K562 (cell line): ENCODE data around the gene TRAF5. TPM values are rescaled to one million over a fixed set of nuclear protein-coding genes. Genes with fewer than 3 reads are reported as not detected.
A peak's percentile ranks its signal among the peaks of the same experiment; 100 is the strongest.

Source experiments
- ATAC-seq: fragments of 200-7000 bp; cut with Tn5 transposase; 3 replicates; pipeline ENCODE4 v1.9.1; 2020; ENCODE audit warnings: moderate library complexity
- BruUV-seq: library from RNA; stranded (reverse); fragments of 400-500 nt; replicated peaks from 2 replicates; lab custom pipeline; 2021; lab: Mats Ljungman, UMichigan
- CTCF ChIA-PET: fragments of 300-600 bp; formaldehyde crosslinking; extraction: SDS; loops from one replicate; lab custom pipeline; 2021; ENCODE audit warnings: low intra/inter-chr PET ratio; lab: Yijun Ruan, JAX
- POLR2A ChIA-PET: fragments of 300-600, 350-650 bp; sonication (Branson Sonifier 250); formaldehyde crosslinking; extraction: SDS; loops from one replicate; lab custom pipeline; 2021; ENCODE audit warnings: antibody characterized with exemption, inconsistent platforms; lab: Yijun Ruan, JAX
- DNase-seq, 4 experiments: peaks; one replicate each; pipeline versions ENCODE4 v3.0.0 to v3.0.0-alpha.2; 2011 to 2018; ENCODE audit warnings: low spot score in 3 of 4, mixed read lengths in 3 of 4; ENCODE audit errors: extremely low read depth in 1 of 4
- FAIRE-seq: peaks from 2 replicates; lab custom pipeline; 2011; peaks lifted over from hg19 to GRCh38; lab: Jason Lieb, UNC
- H2AFZ ChIP-seq: 2 replicates; pipeline ENCODE4 v1.6.0; 2011; ENCODE audit warnings: low read depth, low read length, control low read depth, inconsistent platforms
- H3K27ac ChIP-seq: fragments of 200-600 bp; 3 replicates; pipeline ENCODE4 v1.8.0; 2011; ENCODE audit warnings: low read depth, mild to moderate bottlenecking, control low read depth, inconsistent platforms, low read length, moderate library complexity, mixed read lengths; ENCODE audit errors: extremely low read depth
- H3K27me3 ChIP-seq, 2 experiments: fragments of 300-600 bp in 1 of 2; 2 replicates in 1 of 2; 3 replicates in 1 of 2; pipeline versions ENCODE4 v1.6.0 to v1.8.0; 2011; ENCODE audit warnings: inconsistent platforms in 2 of 2, low read length in 2 of 2, mild to moderate bottlenecking in 1 of 2, mixed read lengths in 1 of 2, moderate library complexity in 1 of 2; ENCODE audit not compliant: control insufficient read depth in 2 of 2, insufficient read depth in 2 of 2
- H3K36me3 ChIP-seq: fragments of 300-600 bp; 3 replicates; pipeline ENCODE4 v1.8.0; 2011; ENCODE audit warnings: mild to moderate bottlenecking, low read length, inconsistent platforms; ENCODE audit not compliant: control insufficient read depth, insufficient read depth
- H3K4me1 ChIP-seq, 2 experiments: fragments of 200-600 bp in 1 of 2; replicated peaks in 1 of 2; 2 replicates in 1 of 2; 3 replicates in 1 of 2; pipeline versions ENCODE4 v1.5.1 to v1.8.0; 2011; ENCODE audit warnings: inconsistent platforms in 2 of 2, low read length in 2 of 2, mild to moderate bottlenecking in 1 of 2, mixed read lengths in 1 of 2, moderate library complexity in 1 of 2; ENCODE audit not compliant: control insufficient read depth in 2 of 2, insufficient read depth in 2 of 2
- H3K4me2 ChIP-seq: 2 replicates; pipeline ENCODE4 v1.6.1; 2011; ENCODE audit warnings: low read length, control low read depth, inconsistent platforms, mixed read lengths; ENCODE audit not compliant: insufficient read depth
- H3K4me3 ChIP-seq: fragments of 200-600 bp; sonication (generic), shearing (Covaris generic); 2 replicates; pipeline ENCODE4 v1.5.1; 2016; ENCODE audit warnings: control low read depth, inconsistent platforms
- H3K79me2 ChIP-seq: fragments of 200-600 bp; 3 replicates; pipeline ENCODE4 v1.8.0; 2011; ENCODE audit warnings: low read length, inconsistent platforms; ENCODE audit not compliant: control insufficient read depth, insufficient read depth
- H3K9ac ChIP-seq, 2 experiments: 2 replicates each; pipeline versions ENCODE4 v1.6.0 to v1.6.1; 2011; ENCODE audit warnings: low read depth in 2 of 2, low read length in 2 of 2, control low read depth in 1 of 2, inconsistent platforms in 1 of 2, mild to moderate bottlenecking in 1 of 2, mixed read lengths in 1 of 2; ENCODE audit not compliant: insufficient read depth in 1 of 2
- H3K9me1 ChIP-seq: one replicate; pipeline ENCODE4 v1.6.0; 2011; ENCODE audit warnings: inconsistent platforms, mild to moderate bottlenecking, low read length, moderate library complexity; ENCODE audit not compliant: control insufficient read depth, insufficient read depth
- H3K9me3 ChIP-seq: replicated peaks from 2 replicates; pipeline ENCODE4 v1.5.1; 2011; ENCODE audit warnings: low read depth, low read length, inconsistent platforms; ENCODE audit not compliant: control insufficient read depth, insufficient read depth
- H4K20me1 ChIP-seq: replicated peaks from 2 replicates; pipeline ENCODE4 v1.6.1; 2011; ENCODE audit warnings: low read length, inconsistent platforms, mixed read lengths; ENCODE audit not compliant: control insufficient read depth, insufficient read depth
- CBFA2T2 ChIP-seq: fragments of 450-650 bp; conservative IDR thresholded peaks from 2 replicates; pipeline ENCODE4 v1.6.1; 2017; ENCODE audit warnings: mild to moderate bottlenecking
- CBFA2T3 ChIP-seq: fragments of 450-650 bp; IDR thresholded peaks from 2 replicates; pipeline ENCODE4 v1.6.1; 2017
- CREB5 ChIP-seq: fragments of 250-450 bp; sonication (Bioruptor Pico); IDR thresholded peaks from 2 replicates; pipeline ENCODE4 v1.5.0; 2020; ENCODE audit warnings: mild to moderate bottlenecking
- ELF4 ChIP-seq: fragments of 450-650 bp; formaldehyde crosslinking; IDR thresholded peaks from 2 replicates; pipeline ENCODE4 v1.4.0; 2022; ENCODE audit warnings: missing genetic modification characterization
- JUNB ChIP-seq: fragments of 450-650 bp; formaldehyde crosslinking; conservative IDR thresholded peaks from 2 replicates; pipeline ENCODE4 v1.4.0; 2020; ENCODE audit warnings: mild to moderate bottlenecking
- MCM7 ChIP-seq, 2 experiments: fragments of 450-650 bp; IDR thresholded peaks; 2 replicates each; pipeline ENCODE4 v1.6.1; 2016 to 2018
- MEIS2 ChIP-seq: fragments of 450-650 bp; IDR thresholded peaks from 2 replicates; pipeline ENCODE4 v1.6.1; 2014; ENCODE audit warnings: mild to moderate bottlenecking; ENCODE audit not compliant: partially characterized antibody
- PHF8 ChIP-seq: fragments of 200-600 bp; sonication (generic); IDR thresholded peaks from 2 replicates; pipeline ENCODE4 v1.6.1; 2012; ENCODE audit warnings: mixed run types, mild to moderate bottlenecking, inconsistent platforms, low read length, moderate library complexity, borderline replicate concordance
- SPI1 ChIP-seq: IDR thresholded peaks from 2 replicates; pipeline ENCODE4 v1.6.1; 2011; ENCODE audit warnings: low read depth, low read length, control low read depth, borderline replicate concordance
- ZHX1 ChIP-seq: fragments of 150-350 bp; conservative IDR thresholded peaks from 2 replicates; pipeline ENCODE4 v1.6.1; 2014; ENCODE audit warnings: low read length
- ZNF316 ChIP-seq: fragments of 450-650 bp; IDR thresholded peaks from 2 replicates; pipeline ENCODE4 v1.6.1; 2016
- ZNF436 ChIP-seq: fragments of 250-450, 450-650 bp; sonication (Bioruptor Pico); formaldehyde crosslinking; IDR thresholded peaks from 2 replicates; pipeline ENCODE4 v1.7.0; 2020; ENCODE audit warnings: mild to moderate bottlenecking
- WGBS: fragments of 100-300 bp; shearing (Covaris generic); methylation state at CpG from one replicate; pipeline ENCODE4 v1.1.6; 2016; ENCODE audit warnings: low coverage, mixed read lengths; ENCODE audit not compliant: insufficient coverage; ENCODE audit errors: missing lambda C conversion rate; 5-methylcytosine and 5-hydroxymethylcytosine counted together
- in situ Hi-C: fragments of 300-500 bp; cut with MboI; formaldehyde crosslinking; loops from 4 replicates; pipeline ENCODE4 v1.15.0; 2018; ENCODE audit warnings: inconsistent platforms, mixed read lengths
- intact Hi-C: fragments of 100-400 bp; cut with micrococcal nuclease; formaldehyde crosslinking; loops from 2 replicates; pipeline ENCODE4 v1.14.2; 2022
- polyA plus RNA-seq, 8 experiments: library from polyadenylated mRNA; depleted of rRNA in 4 of 8; stranded (reverse) in 5 of 8; unstranded in 3 of 8; fragments of >200 nt; fragmentation: Nextera tagmentation in 2 of 8; fragmentation: Illumina TruSeq in 1 of 8; extraction: Ambion mirVana in 2 of 8; extraction: Trizol in 1 of 8; gene quantifications; 2 replicates each; pipeline versions ENCODE4 v1.2.1 to v1.2.3, GENCODE V29; 2011 to 2014; ENCODE audit warnings: inconsistent platforms in 1 of 8, missing spikeins in 1 of 8
- total RNA-seq, 7 experiments: library from RNA; depleted of rRNA in 6 of 7; stranded (reverse); fragments of >200 nt in 6 of 7; fragmentation: Illumina TruSeq in 2 of 7; extraction: Trizol in 2 of 7; gene quantifications; 2 replicates each; pipeline versions ENCODE4 v1.2.1 to v1.2.3, GENCODE V29; 2011 to 2021; ENCODE audit warnings: low replicate concordance in 1 of 7

Gene TRAF5
- total and polyA plus RNA-seq, 9 of the 15 experiments (the other 6 are each of a cell fraction or from before 2014, with no cell fraction given) = 2.0 to 9.3 (median 5.3) TPM

DNA sequence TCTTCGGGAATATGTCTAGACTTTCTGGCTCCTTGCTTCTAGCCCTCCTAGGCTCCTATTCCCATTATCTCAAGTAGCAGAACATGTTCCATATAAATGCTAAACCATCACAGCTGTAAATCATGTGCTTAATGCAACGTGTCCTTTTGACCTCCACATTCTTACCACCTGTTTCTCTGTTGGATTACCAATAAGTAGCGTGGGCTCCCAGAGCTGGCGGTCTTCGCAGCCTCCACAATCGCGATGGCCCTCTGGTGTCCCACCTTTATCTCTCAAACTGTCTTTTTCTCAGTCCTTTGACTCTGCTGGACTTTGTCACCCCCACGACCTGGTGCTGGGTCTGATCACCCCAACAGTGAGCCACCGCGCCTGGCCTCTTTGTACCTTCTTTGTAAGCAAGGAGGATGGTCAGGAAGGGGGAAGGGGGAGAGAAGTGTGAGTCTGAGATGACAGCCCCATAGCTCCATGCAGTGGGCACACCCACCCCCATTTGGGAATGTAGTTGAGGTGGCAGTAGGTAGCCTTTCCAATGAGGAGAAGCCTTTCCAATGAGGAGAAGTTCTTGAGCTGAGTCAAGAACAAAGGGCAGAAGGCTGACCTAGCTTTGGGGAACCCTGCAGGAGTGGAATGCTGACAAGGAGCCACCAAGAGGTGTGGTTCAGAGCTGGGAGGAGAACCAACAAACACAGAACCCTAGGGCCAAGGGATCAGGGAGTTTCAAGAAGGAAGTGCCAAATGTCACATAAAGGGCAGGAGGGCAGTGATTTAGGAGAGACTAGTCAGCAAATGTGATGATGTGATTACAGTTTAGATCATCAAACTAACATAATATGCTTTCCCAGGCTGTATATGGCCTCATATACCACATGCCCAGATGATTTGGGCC, 14.2 kb downstream of the TRAF5 start:
- BruUV-seq = no TSS peak
- Histone ChIP-seq H3K4me2 (no peak overlapping the region), H3K4me3 (no peak overlapping the region), H3K4me1 (peaks cover 9 to 26% of the 10 kb centered on the region in 2 experiments), H2AFZ (peak overlapping the region; percentile 12; the same call in 1 of the 2 replicates), H3K9me1 (no peaks in the 10 kb centered on the region), H4K20me1 (no peaks in the 10 kb centered on the region), H3K9ac (no peak overlapping the region)
- no peak for ATAC-seq
- intact Hi-C loops = no loop called here
- no peak for TF ChIP-seq ELF4 (CRISPR knock-in tag)
- peak; percentile 56 for TF ChIP-seq CBFA2T3
- TF ChIP-seq MCM7 (IDR thresholded peaks at IDR 0.05) = no peak
- no peak for TF ChIP-seq CREB5 (CRISPR knock-in tag)
- TF ChIP-seq ZNF316 = 0 out of 2 replicates have a peak, but pooled peaks have one; percentile 18
- TF ChIP-seq SPI1 = peak; percentile 27; the same call in 1 of the 2 replicates
- no peak for TF ChIP-seq ZHX1
- no peak for TF ChIP-seq PHF8
- TF ChIP-seq ZNF436 (CRISPR knock-in tag) = no peak
- TF ChIP-seq CBFA2T2 = peak; percentile 8
- TF ChIP-seq MEIS2 = peak; percentile 36
- no peak for TF ChIP-seq JUNB (CRISPR knock-in tag)
- TF ChIP-seq, all 486 proteins: peak for 5
- H3K27ac ChIP-seq = no peak overlapping the region
- no peaks in the 10 kb centered on the region for H3K36me3 ChIP-seq
- ChIA-PET POLR2A (interaction anchor here (1.2 to 1.7 kb wide), 2 partner anchors 12 to 15 kb away, joined by 3 to 4 read pairs; no protein-coding TSS in a partner anchor), CTCF (no interaction called here)
- in situ Hi-C loops = no loop called here
- no peaks in the 10 kb centered on the region for H3K27me3 ChIP-seq
- no peak for FAIRE-seq
- 20% methylated on average over 10 of the region's 10 CpGs for WGBS
- no peak for DNase-seq
- H3K79me2 ChIP-seq = no peaks in the 10 kb centered on the region
- no peaks in the 10 kb centered on the region for H3K9me3 ChIP-seq
